Chondrocyte (in vitro differentiated cells): Measurements from ENCODE around the gene NEK6. TPM values are rescaled to one million over a fixed set of nuclear protein-coding genes. Genes with fewer than 3 reads are reported as not detected.

Experiments
- DNase-seq: peaks from one replicate; pipeline ENCODE4 v3.0.0; 2021; ENCODE audit warnings: mixed read lengths, low spot score
- H3K27ac Mint-ChIP-seq: one replicate; pipeline ENCODE4 v1.8.0; 2021; ENCODE audit warnings: mild to moderate bottlenecking, moderate library complexity, mixed read lengths; ENCODE audit not compliant: unreplicated experiment
- H3K27me3 Mint-ChIP-seq: 2 replicates; pipeline ENCODE4 v1.8.0; 2021; ENCODE audit warnings: low read depth, mixed read lengths
- H3K36me3 Mint-ChIP-seq: 2 replicates; pipeline ENCODE4 v1.8.0; 2021; ENCODE audit warnings: low read depth, mixed read lengths
- H3K4me1 Mint-ChIP-seq: 2 replicates; pipeline ENCODE4 v1.8.0; 2021; ENCODE audit warnings: low read depth, mild to moderate bottlenecking, mixed read lengths
- H3K4me3 Mint-ChIP-seq: one replicate; pipeline ENCODE4 v1.8.0; 2021; ENCODE audit warnings: mild to moderate bottlenecking, moderate library complexity, mixed read lengths; ENCODE audit not compliant: unreplicated experiment
- H3K9me3 Mint-ChIP-seq: 2 replicates; pipeline ENCODE4 v1.8.0; 2021; ENCODE audit warnings: low read depth, mixed read lengths
- CTCF ChIP-seq: fragments of 200-600 bp; sonication (generic); IDR thresholded peaks from 2 replicates; pipeline ENCODE4 v1.5.0; 2021; ENCODE audit warnings: antibody characterized with exemption, mild to moderate bottlenecking, moderate library complexity
- total RNA-seq: library from RNA; stranded (reverse); gene quantifications from 3 replicates; pipeline ENCODE4 v1.2.1, GENCODE V29; 2021

Gene NEK6
- total RNA-seq, 1 donor from 2014 or later = 110 TPM

DNA sequence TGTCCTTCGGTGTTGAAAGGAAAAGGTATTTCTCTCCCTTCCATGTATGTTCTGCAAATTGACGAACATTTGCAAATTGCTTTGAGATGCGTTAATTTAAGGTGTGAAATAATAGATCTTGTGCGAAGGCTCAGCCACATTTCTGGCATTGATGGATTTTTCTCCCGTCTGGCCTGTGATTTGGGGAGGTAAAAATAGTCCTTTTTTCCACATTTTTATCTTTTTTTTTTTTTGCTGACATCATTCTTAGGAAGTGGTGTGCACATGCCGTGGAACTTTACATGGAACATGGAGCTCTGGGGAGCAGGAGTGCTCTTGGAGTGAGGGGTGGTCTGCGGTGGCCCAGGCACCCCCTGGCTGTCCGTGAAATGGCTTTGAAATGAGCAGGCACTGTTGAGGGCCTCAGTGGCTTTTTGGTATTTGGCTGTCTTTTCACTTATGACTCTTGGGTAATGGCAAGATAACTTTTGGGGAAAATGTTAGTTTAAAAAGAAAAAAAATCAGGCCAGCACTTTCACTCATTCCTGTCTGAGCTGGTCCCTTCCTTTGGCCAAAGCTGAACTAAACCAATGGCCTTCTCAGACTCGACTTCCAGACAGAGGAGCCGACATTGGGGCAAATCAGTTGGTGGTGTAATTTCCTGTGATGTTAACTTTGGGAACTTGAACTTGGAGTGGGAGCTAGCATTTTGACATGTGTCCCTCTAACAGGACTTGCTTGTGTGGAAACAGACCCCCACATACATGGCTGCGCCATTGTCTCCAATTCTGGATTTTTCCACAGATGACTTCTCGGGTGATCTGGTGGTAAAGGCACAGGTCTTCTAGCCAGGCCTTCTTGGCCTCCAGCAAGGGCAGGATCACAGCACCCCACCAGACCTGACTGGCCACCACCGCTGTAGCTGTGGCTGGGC is 4.2 kb downstream of the NEK6 start:
- Mint-ChIP-seq H3K27me3 (no peaks in the 10 kb centered on the region), H3K4me1 (peaks cover 86% of the 10 kb centered on the region), H3K4me3 (peak overlapping the region; percentile 68), H3K36me3 (peaks cover 5% of the 10 kb centered on the region), H3K27ac (peak overlapping the region; percentile 96), H3K9me3 (no peaks in the 10 kb centered on the region)
- no peak for TF ChIP-seq CTCF
- no peak for DNase-seq

DNA sequence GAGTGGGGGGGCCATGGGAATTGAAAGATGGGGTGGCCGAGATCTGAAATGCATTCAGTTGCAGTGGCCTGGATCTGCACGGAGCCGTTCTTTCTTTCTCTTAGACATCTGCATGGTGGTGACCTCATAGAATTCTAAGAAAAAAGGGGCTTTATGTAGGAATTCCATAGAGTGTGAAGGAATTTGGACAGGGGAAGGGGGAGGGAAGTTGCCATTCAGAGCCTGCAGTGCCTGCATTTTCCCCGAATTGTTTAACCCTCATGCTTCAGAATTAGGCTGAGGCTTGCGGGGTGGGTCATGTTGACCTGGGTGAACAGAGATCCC is 4.9 kb downstream of the NEK6 start:
- peaks cover 5% of the 10 kb centered on the region for H3K36me3 Mint-ChIP-seq
- H3K27me3 Mint-ChIP-seq = no peaks in the 10 kb centered on the region
- DNase-seq = no peak
- peak overlapping the region; percentile 68 for H3K4me3 Mint-ChIP-seq
- H3K9me3 Mint-ChIP-seq = no peaks in the 10 kb centered on the region
- TF ChIP-seq CTCF = no peak
- peaks cover 87% of the 10 kb centered on the region for H3K4me1 Mint-ChIP-seq
- peak overlapping the region; percentile 96 for H3K27ac Mint-ChIP-seq

DNA sequence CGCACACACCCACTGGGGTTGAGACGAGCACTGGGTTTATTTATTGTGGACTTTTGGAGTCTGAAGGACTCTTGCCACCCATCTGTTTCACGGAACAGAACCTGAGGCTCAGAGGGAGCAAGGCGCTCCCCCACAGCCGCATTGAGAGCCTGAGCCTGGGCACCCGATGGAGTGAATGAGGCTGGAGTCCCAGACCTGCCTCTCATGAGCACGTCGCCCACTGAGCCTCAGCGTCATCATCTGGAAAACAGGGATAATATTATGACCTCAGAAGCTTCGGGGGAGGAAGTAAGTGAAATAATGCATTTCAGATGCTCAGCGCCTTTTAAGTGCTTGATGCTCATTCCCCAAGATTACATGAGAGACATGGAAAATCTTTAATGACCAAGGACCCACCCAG is 5.5 kb downstream of the NEK6 start:
- H3K36me3 Mint-ChIP-seq = peaks cover 5% of the 10 kb centered on the region
- DNase-seq = no peak
- peak overlapping the region; percentile 68 for H3K4me3 Mint-ChIP-seq
- peaks cover 92% of the 10 kb centered on the region for H3K4me1 Mint-ChIP-seq
- H3K27me3 Mint-ChIP-seq = no peaks in the 10 kb centered on the region
- no peak for TF ChIP-seq CTCF
- no peaks in the 10 kb centered on the region for H3K9me3 Mint-ChIP-seq
- H3K27ac Mint-ChIP-seq = peak overlapping the region; percentile 96

GRCh38 chr9:124263800-124264426 is 6.2 kb downstream of the NEK6 start:
- TF ChIP-seq CTCF = no peak
- H3K27ac Mint-ChIP-seq = peak overlapping the region; percentile 96
- no peaks in the 10 kb centered on the region for H3K27me3 Mint-ChIP-seq
- H3K4me1 Mint-ChIP-seq = peaks cover 96% of the 10 kb centered on the region
- DNase-seq = no peak
- H3K4me3 Mint-ChIP-seq = peak overlapping the region; percentile 68
- H3K9me3 Mint-ChIP-seq = no peaks in the 10 kb centered on the region
- H3K36me3 Mint-ChIP-seq = peaks cover 3% of the 10 kb centered on the region

DNA sequence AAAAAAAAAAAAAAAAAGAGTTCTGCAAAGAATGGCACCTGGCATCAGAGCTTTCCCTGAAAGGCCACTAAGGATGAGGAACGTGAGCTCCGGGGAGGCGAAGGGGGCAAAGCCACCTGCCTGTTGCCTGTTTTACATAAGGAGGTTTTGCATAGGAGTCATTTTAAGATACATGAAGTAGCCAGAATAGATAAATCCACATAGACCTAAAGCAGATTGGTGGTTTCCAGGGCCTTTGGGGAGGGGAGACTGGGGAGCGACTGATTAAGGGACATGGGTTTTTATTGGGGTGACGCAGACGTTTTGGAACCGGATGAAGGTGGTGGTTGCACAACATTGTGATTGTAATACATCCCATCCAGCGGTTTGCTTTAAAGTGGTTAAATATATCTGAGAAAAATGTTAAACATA is 7.1 kb downstream of the NEK6 start:
- Mint-ChIP-seq H3K4me1 (peaks cover 98% of the 10 kb centered on the region), H3K4me3 (no peak overlapping the region), H3K9me3 (no peaks in the 10 kb centered on the region), H3K27me3 (no peaks in the 10 kb centered on the region), H3K36me3 (peaks cover 3% of the 10 kb centered on the region), H3K27ac (peak overlapping the region; percentile 96)
- no peak for TF ChIP-seq CTCF
- no peak for DNase-seq
